SK-N-MC (cell line): ENCODE measurements around the gene LAMC1.

Experiments
- DNase-seq: peaks from one replicate; pipeline ENCODE4 v3.0.0-alpha.2; 2011; ENCODE audit warnings: low read depth, low spot score
- H3K27ac ChIP-seq: fragments of 200-600 bp; sonication (generic); 2 replicates; pipeline ENCODE4 v1.5.1; 2016; ENCODE audit warnings: mixed run types
- H3K36me3 ChIP-seq: fragments of 200-600 bp; sonication (generic); 2 replicates; pipeline ENCODE4 v1.6.1; 2017; ENCODE audit warnings: antibody characterized with exemption, low read length, mixed read lengths; ENCODE audit not compliant: insufficient read depth
- H3K4me3 ChIP-seq: fragments of 200-600 bp; sonication (generic); 2 replicates; pipeline ENCODE4 v1.5.1; 2016
- H3K9ac ChIP-seq: fragments of 200-600 bp; sonication (generic); 2 replicates; pipeline ENCODE4 v1.8.0; 2017; ENCODE audit warnings: mixed run types, mixed read lengths; ENCODE audit not compliant: insufficient read length
- H3K9me3 ChIP-seq: fragments of 200-600 bp; sonication (generic); 2 replicates; pipeline ENCODE4 v1.6.1; 2017; ENCODE audit warnings: low read depth, mild to moderate bottlenecking, antibody characterized with exemption, low read length, moderate library complexity, mixed read lengths
- EZH2 ChIP-seq: fragments of 200-600 bp; sonication (generic); IDR thresholded peaks from one replicate; pipeline ENCODE4 v1.6.1; 2017; ENCODE audit warnings: antibody characterized with exemption
- FOXP2 ChIP-seq: optimal IDR thresholded peaks from 2 replicates; pipeline ENCODE3; 2011; ENCODE audit warnings: mild to moderate bottlenecking, moderate library complexity; ENCODE audit not compliant: insufficient read depth; ENCODE audit errors: extremely low read length, control extremely low read depth
- POLR2AphosphoS5 ChIP-seq: IDR thresholded peaks from 2 replicates; pipeline ENCODE4 v1.6.1; 2012; ENCODE audit warnings: mild to moderate bottlenecking, low read depth, low read length, borderline replicate concordance

Gene LAMC1

GRCh38 chr1:183090391-183091006 is 67.3 kb downstream of the LAMC1 start:
- TF ChIP-seq FOXP2 (no peak), POLR2AphosphoS5 (no peak), EZH2 (no peak)
- Histone ChIP-seq H3K27ac (no peak overlapping the region), H3K4me3 (no peak overlapping the region), H3K9ac (no peak overlapping the region), H3K36me3 (no peaks in the 10 kb centered on the region), H3K9me3 (no peaks in the 10 kb centered on the region)
- DNase-seq, result no peak

DNA sequence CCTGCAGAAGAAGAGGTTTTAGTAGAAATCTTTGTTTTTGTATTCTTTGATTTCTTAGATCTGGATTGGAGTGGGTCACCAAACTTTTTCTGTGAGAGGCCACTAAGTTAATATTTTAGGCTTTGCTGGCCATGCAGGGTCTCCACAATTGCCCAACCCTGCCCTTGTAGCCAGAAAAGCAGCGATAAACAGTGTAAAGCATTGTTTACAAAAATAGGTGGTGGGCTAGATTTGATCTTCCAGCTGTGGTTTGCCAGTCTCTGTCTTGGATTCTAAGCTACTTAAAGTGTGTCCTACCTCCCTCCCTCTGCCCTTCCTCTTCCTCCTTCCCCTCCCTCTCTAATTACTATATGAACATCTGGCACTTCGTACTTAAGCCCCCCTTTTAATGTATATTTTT is 68.0 kb downstream of the LAMC1 start:
- H3K36me3 ChIP-seq, result no peaks in the 10 kb centered on the region
- DNase-seq, result no peak
- H3K4me3 ChIP-seq, result no peak overlapping the region
- TF ChIP-seq POLR2AphosphoS5 (no peak), FOXP2 (no peak), EZH2 (no peak)
- H3K9me3 ChIP-seq, result no peaks in the 10 kb centered on the region
- no peak overlapping the region for H3K27ac ChIP-seq
- H3K9ac ChIP-seq, result no peak overlapping the region

DNA sequence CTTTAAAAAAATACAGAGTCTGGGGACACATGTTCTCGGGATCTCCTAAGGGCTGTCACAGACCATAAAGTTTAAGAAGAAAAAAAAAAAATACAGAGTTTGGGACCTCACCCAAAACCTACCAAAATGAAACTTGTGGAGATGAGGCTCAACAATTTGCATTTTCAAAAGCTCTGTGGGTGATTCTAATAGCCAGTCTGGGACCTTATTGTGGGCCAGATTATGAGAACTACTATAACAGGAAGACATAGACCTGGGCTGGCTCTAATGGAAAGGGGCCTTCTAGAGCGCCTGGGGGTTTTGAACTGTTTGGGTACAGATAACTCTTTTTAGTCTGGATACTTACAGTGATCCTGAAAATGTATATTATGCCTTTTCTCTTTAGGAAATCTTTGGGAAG is 69.1 kb downstream of the LAMC1 start:
- no peak for TF ChIP-seq EZH2
- no peak for TF ChIP-seq POLR2AphosphoS5
- no peak for TF ChIP-seq FOXP2
- Histone ChIP-seq H3K9me3 (no peaks in the 10 kb centered on the region), H3K27ac (no peak overlapping the region), H3K4me3 (no peak overlapping the region), H3K9ac (no peak overlapping the region), H3K36me3 (no peaks in the 10 kb centered on the region)
- no peak for DNase-seq

- Histone ChIP-seq H3K36me3 (no peaks in the 10 kb centered on the region), H3K4me3 (no peak overlapping the region), H3K27ac (no peak overlapping the region), H3K9ac (no peak overlapping the region), H3K9me3 (no peaks in the 10 kb centered on the region)
- TF ChIP-seq POLR2AphosphoS5, result no peak
- no peak for TF ChIP-seq EZH2
- no peak for TF ChIP-seq FOXP2
- no peak for DNase-seq
These were observed 69.9 kb downstream of the LAMC1 start for GRCh38 chr1:183093066-183093668.

GRCh38 chr1:183093786-183094298 is 70.6 kb downstream of the LAMC1 start:
- no peak overlapping the region for H3K27ac ChIP-seq
- no peaks in the 10 kb centered on the region for H3K36me3 ChIP-seq
- no peak overlapping the region for H3K9ac ChIP-seq
- H3K9me3 ChIP-seq, result no peaks in the 10 kb centered on the region
- H3K4me3 ChIP-seq, result no peak overlapping the region
- no peak for DNase-seq
- no peak for TF ChIP-seq FOXP2
- TF ChIP-seq POLR2AphosphoS5, result no peak

DNA sequence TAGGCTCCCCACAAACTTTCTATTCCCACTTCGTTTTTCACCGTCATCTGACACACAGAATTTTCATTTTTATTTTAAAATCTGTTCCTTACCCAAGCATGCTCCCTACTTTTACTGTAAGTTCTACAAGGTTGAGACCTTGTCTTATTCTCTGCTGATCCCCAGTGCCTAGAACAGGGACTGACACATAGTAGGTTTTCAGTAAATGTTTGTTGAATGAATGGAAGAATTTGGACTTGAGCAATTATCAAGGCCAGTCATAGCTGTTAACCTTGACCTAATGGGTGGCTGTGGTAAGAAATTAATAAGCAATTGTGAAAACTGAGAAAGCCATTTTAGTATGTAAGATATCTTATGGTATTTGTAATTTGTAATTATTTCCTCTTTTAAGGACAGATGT is 71.1 kb downstream of the LAMC1 start:
- DNase-seq, result no peak
- no peak overlapping the region for H3K4me3 ChIP-seq
- H3K9me3 ChIP-seq, result no peaks in the 10 kb centered on the region
- no peak overlapping the region for H3K27ac ChIP-seq
- no peaks in the 10 kb centered on the region for H3K36me3 ChIP-seq
- no peak overlapping the region for H3K9ac ChIP-seq
- TF ChIP-seq EZH2, result no peak
- TF ChIP-seq FOXP2, result no peak
- no peak for TF ChIP-seq POLR2AphosphoS5

GRCh38 chr1:183096351-183096750 is 73.1 kb downstream of the LAMC1 start:
- no peak for DNase-seq
- Histone ChIP-seq H3K9me3 (no peaks in the 10 kb centered on the region), H3K36me3 (no peaks in the 10 kb centered on the region), H3K9ac (no peak overlapping the region), H3K27ac (no peak overlapping the region), H3K4me3 (no peak overlapping the region)
- TF ChIP-seq FOXP2 (no peak), EZH2 (no peak), POLR2AphosphoS5 (no peak)

DNA sequence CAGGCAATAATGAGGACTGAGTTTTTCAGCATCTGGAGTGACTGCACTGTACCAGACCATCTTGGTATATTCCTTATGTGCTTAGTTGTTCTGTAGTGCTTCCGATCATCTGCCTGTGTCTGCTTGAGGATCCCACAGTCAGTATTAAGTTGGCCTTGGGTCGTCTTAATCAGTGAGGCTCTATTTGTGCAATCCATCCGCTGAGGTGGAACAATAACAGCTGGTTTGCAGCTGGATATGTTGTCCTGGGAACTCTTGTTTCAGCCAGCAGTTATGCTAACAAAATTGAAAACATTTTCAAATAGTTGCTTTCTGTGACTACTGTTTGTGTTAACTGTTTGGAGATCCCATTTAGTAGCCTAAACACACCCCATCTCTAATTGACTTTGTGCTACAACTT is 73.7 kb downstream of the LAMC1 start:
- H3K36me3 ChIP-seq, result no peaks in the 10 kb centered on the region
- H3K27ac ChIP-seq, result no peak overlapping the region
- H3K9ac ChIP-seq, result no peak overlapping the region
- no peak overlapping the region for H3K4me3 ChIP-seq
- no peak for TF ChIP-seq POLR2AphosphoS5
- TF ChIP-seq FOXP2, result no peak
- no peak for TF ChIP-seq EZH2
- no peak for DNase-seq
- no peaks in the 10 kb centered on the region for H3K9me3 ChIP-seq
